IMR-90 (cell line): ENCODE measurements around the gene C1orf116. TPM values are rescaled to one million over a fixed set of nuclear protein-coding genes. Genes with fewer than 3 reads are reported as not detected.

ENCODE experiments used
- ATAC-seq: fragments of 200-7000 bp; cut with Tn5 transposase; 2 replicates; pipeline ENCODE4 v1.9.1; 2020; ENCODE audit warnings: low read depth, mild to moderate bottlenecking, moderate library complexity
- BruUV-seq: library from RNA; stranded (reverse); fragments of 400-500 nt; replicated peaks from 2 replicates; lab custom pipeline; 2021; lab: Mats Ljungman, UMichigan
- CTCF ChIA-PET: fragments of 300-600 bp; formaldehyde crosslinking; extraction: SDS; loops from one replicate; lab custom pipeline; 2021; ENCODE audit warnings: antibody characterized with exemption; lab: Yijun Ruan, JAX
- POLR2A ChIA-PET: fragments of 300-600 bp; sonication (Branson Sonifier 250); formaldehyde crosslinking; loops from one replicate; lab custom pipeline; 2022; ENCODE audit warnings: antibody characterized with exemption; ENCODE audit not compliant: unreplicated experiment; lab: Charles Lee
- DNase-seq: peaks from one replicate; pipeline ENCODE4 v3.0.0; 2013
- H2AFZ ChIP-seq: replicated peaks from 2 replicates; pipeline ENCODE3; 2013; ENCODE audit warnings: low read length, mild to moderate bottlenecking; ENCODE audit not compliant: poor library complexity
- H2AK5ac ChIP-seq: 2 replicates; pipeline ENCODE4 v1.6.1; 2013; ENCODE audit warnings: low read depth, low read length, inconsistent platforms
- H2AK9ac ChIP-seq: replicated peaks from 2 replicates; pipeline ENCODE3; 2013; ENCODE audit warnings: mild to moderate bottlenecking, low read depth, low read length, moderate library complexity; ENCODE audit not compliant: poor library complexity
- H2BK120ac ChIP-seq: 2 replicates; pipeline ENCODE4 v1.6.1; 2013; ENCODE audit warnings: low read depth, low read length, inconsistent platforms
- H2BK15ac ChIP-seq: 3 replicates; pipeline ENCODE4 v1.6.1; 2013; ENCODE audit warnings: low read depth, low read length, inconsistent platforms
- H2BK20ac ChIP-seq: 2 replicates; pipeline ENCODE4 v1.6.1; 2013; ENCODE audit warnings: low read depth, mild to moderate bottlenecking, inconsistent platforms, low read length, moderate library complexity
- H2BK5ac ChIP-seq: 2 replicates; pipeline ENCODE4 v1.6.1; 2013; ENCODE audit warnings: mild to moderate bottlenecking, low read depth, low read length, inconsistent platforms; ENCODE audit not compliant: poor library complexity, severe bottlenecking
- H3K14ac ChIP-seq: replicated peaks from 2 replicates; pipeline ENCODE4 v1.6.1; 2013; ENCODE audit warnings: low read depth, low read length, inconsistent platforms
- H3K18ac ChIP-seq: 2 replicates; pipeline ENCODE4 v1.6.1; 2013; ENCODE audit warnings: low read depth, low read length, control low read depth
- H3K23ac ChIP-seq: 2 replicates; pipeline ENCODE4 v1.6.1; 2013; ENCODE audit warnings: low read depth, low read length, inconsistent platforms
- H3K27ac ChIP-seq: 2 replicates; pipeline ENCODE4 v1.5.1; 2013; ENCODE audit warnings: mild to moderate bottlenecking, control low read depth, low read length; ENCODE audit not compliant: insufficient read depth
- H3K27me3 ChIP-seq: 2 replicates; pipeline ENCODE4 v1.6.1; 2013; ENCODE audit warnings: low read length; ENCODE audit not compliant: control insufficient read depth, insufficient read depth
- H3K36me3 ChIP-seq: 2 replicates; pipeline ENCODE4 v1.6.1; 2013; ENCODE audit warnings: low read length, mixed read lengths; ENCODE audit not compliant: control insufficient read depth, insufficient read depth
- H3K4ac ChIP-seq: 2 replicates; pipeline ENCODE4 v1.6.1; 2013; ENCODE audit warnings: low read depth, low read length, inconsistent platforms
- H3K4me1 ChIP-seq: 2 replicates; pipeline ENCODE4 v1.6.1; 2013; ENCODE audit warnings: low read length, mixed read lengths; ENCODE audit not compliant: control insufficient read depth, insufficient read depth
- H3K4me2 ChIP-seq: 2 replicates; pipeline ENCODE4 v1.6.1; 2013; ENCODE audit warnings: low read depth, mild to moderate bottlenecking, control low read depth, low read length, moderate library complexity
- H3K4me3 ChIP-seq: 2 replicates; pipeline ENCODE4 v1.5.1; 2013; ENCODE audit warnings: low read depth, mild to moderate bottlenecking, control low read depth, low read length, moderate library complexity; ENCODE audit not compliant: insufficient read depth
- H3K56ac ChIP-seq: 2 replicates; pipeline ENCODE4 v1.6.1; 2013; ENCODE audit warnings: low read length, inconsistent platforms; ENCODE audit not compliant: insufficient read depth; ENCODE audit errors: extremely low read depth
- H3K79me1 ChIP-seq, 2 experiments: 2 replicates each; pipeline ENCODE4 v1.6.1; 2013; ENCODE audit warnings: low read length in 2 of 2, inconsistent platforms in 1 of 2, low read depth in 1 of 2
- H3K9ac ChIP-seq: 2 replicates; pipeline ENCODE4 v1.6.1; 2013; ENCODE audit warnings: low read depth, low read length, control low read depth
- H3K9me1 ChIP-seq: 2 replicates; pipeline ENCODE4 v1.6.1; 2013; ENCODE audit warnings: low read length, inconsistent platforms; ENCODE audit not compliant: insufficient read depth
- H3K9me3 ChIP-seq: 2 replicates; pipeline ENCODE4 v1.6.1; 2013; ENCODE audit warnings: low read length; ENCODE audit not compliant: control insufficient read depth, insufficient read depth
- H4K20me1 ChIP-seq: 2 replicates; pipeline ENCODE4 v1.6.1; 2013; ENCODE audit warnings: low read length, inconsistent platforms; ENCODE audit not compliant: insufficient read depth
- H4K5ac ChIP-seq: 2 replicates; pipeline ENCODE4 v1.6.1; 2013; ENCODE audit warnings: mild to moderate bottlenecking, low read depth, low read length, control low read depth
- H4K8ac ChIP-seq, 2 experiments: 2 replicates each; pipeline ENCODE4 v1.6.1; 2013; ENCODE audit warnings: low read depth in 2 of 2, low read length in 2 of 2, control low read depth in 1 of 2, inconsistent platforms in 1 of 2
- H4K91ac ChIP-seq: 2 replicates; pipeline ENCODE4 v1.6.1; 2013; ENCODE audit warnings: low read depth, low read length, inconsistent platforms; ENCODE audit not compliant: insufficient read depth
- MAZ ChIP-seq: IDR thresholded peaks from 2 replicates; pipeline ENCODE4 v1.6.1; 2012; ENCODE audit warnings: low read depth, mild to moderate bottlenecking, low read length, improper control_type of control experiment, moderate library complexity, borderline replicate concordance
- NFE2L2 ChIP-seq: fragments of 150-350 bp; IDR thresholded peaks from 2 replicates; pipeline ENCODE4 v1.6.1; 2016; ENCODE audit warnings: low read depth, mild to moderate bottlenecking, low read length
- RCOR1 ChIP-seq: IDR thresholded peaks from 2 replicates; pipeline ENCODE4 v1.6.1; 2012; ENCODE audit warnings: mild to moderate bottlenecking, low read length, improper control_type of control experiment; ENCODE audit not compliant: insufficient replicate concordance
- SMC3 ChIP-seq: fragments of 150-350 bp; IDR thresholded peaks from 2 replicates; pipeline ENCODE4 v1.6.1; 2016; ENCODE audit warnings: low read depth, mild to moderate bottlenecking, antibody characterized with exemption, low read length, moderate library complexity
- WGBS, 2 experiments: methylation state at CpG; one replicate each; pipeline versions ENCODE4 v1.1.5 to v1.1.7; 2013; ENCODE audit warnings: missing lambda C conversion rate in 2 of 2; ENCODE audit not compliant: insufficient read length in 1 of 2; ENCODE audit errors: extremely low coverage in 2 of 2; 5-methylcytosine and 5-hydroxymethylcytosine counted together
- dilution Hi-C: fragments of 300-500 bp; cut with HindIII; formaldehyde crosslinking; loops from one replicate; pipeline ENCODE4 v1.14.3; 2018; ENCODE audit warnings: low sequenced_read_pairs; ENCODE audit not compliant: unreplicated experiment
- in situ Hi-C: fragments of 300-500 bp; cut with MboI; formaldehyde crosslinking; loops from 3 replicates; pipeline ENCODE4 v1.14.3; 2019; ENCODE audit warnings: low sequenced_read_pairs, inconsistent platforms, mixed read lengths
- intact Hi-C: fragments of 100-400 bp; cut with micrococcal nuclease; formaldehyde crosslinking; loops from 2 replicates; pipeline ENCODE4 v1.10.0; 2022
- polyA plus RNA-seq, 3 experiments: library from polyadenylated mRNA; depleted of rRNA; stranded (reverse); fragments of >200 nt; gene quantifications; 2 replicates each; pipeline ENCODE4 v1.2.3, GENCODE V29; 2012; ENCODE audit warnings: low replicate concordance in 1 of 3
- total RNA-seq: library from RNA; depleted of rRNA; stranded (reverse); fragments of >200 nt; gene quantifications from 2 replicates; pipeline ENCODE4 v1.2.3, GENCODE V29; 2012
- TF ChIP-seq, protein P1 (sequence below): fragments of 150-350 bp; IDR thresholded peaks from 2 replicates; pipeline ENCODE4 v1.6.1; 2016; ENCODE audit warnings: low read depth, mild to moderate bottlenecking, low read length, moderate library complexity, borderline replicate concordance
- TF ChIP-seq, protein P2 (sequence below): conservative IDR thresholded peaks from 2 replicates; pipeline ENCODE4 v1.5.1; 2012; ENCODE audit warnings: mild to moderate bottlenecking, low read depth, low read length, improper control_type of control experiment
- TF ChIP-seq, protein P3 (sequence below): fragments of 150-350 bp; IDR thresholded peaks from 2 replicates; pipeline ENCODE4 v1.6.1; 2017; ENCODE audit warnings: mild to moderate bottlenecking, antibody characterized with exemption, low read length, low read depth

The C1orf116 gene
- total and polyA plus RNA-seq, 2 of the 4 experiments (the other 2 are of a cell fraction) = under 0.01 to 0.03 TPM

DNA sequence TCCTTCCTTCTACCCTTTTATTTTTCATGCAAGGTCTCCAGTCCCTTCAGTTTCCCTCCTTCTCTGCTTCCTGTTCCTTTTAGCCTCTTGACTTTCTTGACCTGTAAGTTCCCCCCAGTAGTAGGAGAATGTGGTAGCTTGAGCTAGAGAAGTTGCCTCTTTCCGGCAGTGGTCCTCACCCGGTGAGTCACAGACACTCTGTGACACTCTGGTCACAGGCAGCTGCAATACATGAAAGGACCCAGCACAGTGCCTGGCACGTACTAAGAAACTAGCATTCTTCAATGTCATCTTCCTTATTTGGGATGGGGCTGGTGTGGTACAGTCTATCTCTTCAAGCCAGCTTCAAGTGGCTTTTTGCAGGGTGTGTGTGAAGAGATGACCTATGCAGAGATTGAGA lies 36.5 kb upstream of the C1orf116 start:
- Histone ChIP-seq H3K4me1 (no peaks in the 10 kb centered on the region), H3K79me1 (no peaks in the 10 kb centered on the region), H3K9me1 (no peaks in the 10 kb centered on the region; the same call in 1 of the 2 replicates), H2AK9ac (no peak overlapping the region), H3K27ac (no peak overlapping the region), H2BK15ac (no peak overlapping the region), H3K4me2 (no peak overlapping the region), H3K14ac (no peak overlapping the region), H2BK20ac (no peak overlapping the region), H2BK5ac (no peak overlapping the region), H3K9ac (no peak overlapping the region), H2BK120ac (no peak overlapping the region), H4K5ac (no peak overlapping the region), H3K9me3 (no peaks in the 10 kb centered on the region), H3K18ac (no peak overlapping the region), H4K8ac (no peak overlapping the region), H4K20me1 (no peaks in the 10 kb centered on the region), H3K4me3 (no peak overlapping the region), H3K4ac (no peak overlapping the region), H3K36me3 (no peaks in the 10 kb centered on the region), H2AK5ac (no peak overlapping the region), H3K23ac (no peak overlapping the region), H2AFZ (no peak overlapping the region), H3K27me3 (no peaks in the 10 kb centered on the region), H3K56ac (no peak overlapping the region), H4K91ac (no peak overlapping the region)
- no TSS peak for BruUV-seq
- dilution Hi-C loops (no loop called here), in situ Hi-C loops (no loop called here), intact Hi-C loops (no loop called here)
- ATAC-seq (no peak), DNase-seq (no peak)
- ChIA-PET POLR2A (no interaction called here), CTCF (no interaction called here)
- TF ChIP-seq, protein P1, sequence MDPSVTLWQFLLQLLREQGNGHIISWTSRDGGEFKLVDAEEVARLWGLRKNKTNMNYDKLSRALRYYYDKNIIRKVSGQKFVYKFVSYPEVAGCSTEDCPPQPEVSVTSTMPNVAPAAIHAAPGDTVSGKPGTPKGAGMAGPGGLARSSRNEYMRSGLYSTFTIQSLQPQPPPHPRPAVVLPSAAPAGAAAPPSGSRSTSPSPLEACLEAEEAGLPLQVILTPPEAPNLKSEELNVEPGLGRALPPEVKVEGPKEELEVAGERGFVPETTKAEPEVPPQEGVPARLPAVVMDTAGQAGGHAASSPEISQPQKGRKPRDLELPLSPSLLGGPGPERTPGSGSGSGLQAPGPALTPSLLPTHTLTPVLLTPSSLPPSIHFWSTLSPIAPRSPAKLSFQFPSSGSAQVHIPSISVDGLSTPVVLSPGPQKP = no peak
- no peak for TF ChIP-seq SMC3
- TF ChIP-seq MAZ = no peak
- TF ChIP-seq NFE2L2 = no peak
- TF ChIP-seq, protein P2, sequence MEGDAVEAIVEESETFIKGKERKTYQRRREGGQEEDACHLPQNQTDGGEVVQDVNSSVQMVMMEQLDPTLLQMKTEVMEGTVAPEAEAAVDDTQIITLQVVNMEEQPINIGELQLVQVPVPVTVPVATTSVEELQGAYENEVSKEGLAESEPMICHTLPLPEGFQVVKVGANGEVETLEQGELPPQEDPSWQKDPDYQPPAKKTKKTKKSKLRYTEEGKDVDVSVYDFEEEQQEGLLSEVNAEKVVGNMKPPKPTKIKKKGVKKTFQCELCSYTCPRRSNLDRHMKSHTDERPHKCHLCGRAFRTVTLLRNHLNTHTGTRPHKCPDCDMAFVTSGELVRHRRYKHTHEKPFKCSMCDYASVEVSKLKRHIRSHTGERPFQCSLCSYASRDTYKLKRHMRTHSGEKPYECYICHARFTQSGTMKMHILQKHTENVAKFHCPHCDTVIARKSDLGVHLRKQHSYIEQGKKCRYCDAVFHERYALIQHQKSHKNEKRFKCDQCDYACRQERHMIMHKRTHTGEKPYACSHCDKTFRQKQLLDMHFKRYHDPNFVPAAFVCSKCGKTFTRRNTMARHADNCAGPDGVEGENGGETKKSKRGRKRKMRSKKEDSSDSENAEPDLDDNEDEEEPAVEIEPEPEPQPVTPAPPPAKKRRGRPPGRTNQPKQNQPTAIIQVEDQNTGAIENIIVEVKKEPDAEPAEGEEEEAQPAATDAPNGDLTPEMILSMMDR = no peak
- TF ChIP-seq, protein P3, sequence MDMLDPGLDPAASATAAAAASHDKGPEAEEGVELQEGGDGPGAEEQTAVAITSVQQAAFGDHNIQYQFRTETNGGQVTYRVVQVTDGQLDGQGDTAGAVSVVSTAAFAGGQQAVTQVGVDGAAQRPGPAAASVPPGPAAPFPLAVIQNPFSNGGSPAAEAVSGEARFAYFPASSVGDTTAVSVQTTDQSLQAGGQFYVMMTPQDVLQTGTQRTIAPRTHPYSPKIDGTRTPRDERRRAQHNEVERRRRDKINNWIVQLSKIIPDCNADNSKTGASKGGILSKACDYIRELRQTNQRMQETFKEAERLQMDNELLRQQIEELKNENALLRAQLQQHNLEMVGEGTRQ = no peak
- TF ChIP-seq RCOR1 = no peak
- 80% methylated on average over 2 of the region's 3 CpGs; no CpG with 5 or more reads in 1 of the 2 experiments for whole genome bisulfite sequencing, 2 experiments
